ENCODE results near the gene COL4A3. TPM values are rescaled to one million over a fixed set of nuclear protein-coding genes. Genes with fewer than 3 reads are reported as not detected.

COL4A3 gene
- total RNA-seq, 1 donor: 2.4 TPM

- Histone ChIP-seq H3K4me1 (ENCODE audit: insufficient read depth, low read length) (no peaks in the 10 kb centered on the region), H3K27me3 (ENCODE audit: insufficient read depth, low read length) (no peaks in the 10 kb centered on the region), H3K4me3 (ENCODE audit: low read length) (no peak overlapping the region), H3K9me3 (ENCODE audit: low read depth, low read length) (no peaks in the 10 kb centered on the region)
Measured at GRCh38 chr2:227267410-227268115, 103.1 kb downstream of the COL4A3 start.

GRCh38 chr2:227280895-227281294 is 116.5 kb downstream of the COL4A3 start:
- Histone ChIP-seq H3K4me1 (ENCODE audit: insufficient read depth, low read length) (no peaks in the 10 kb centered on the region), H3K4me3 (ENCODE audit: low read length) (no peak overlapping the region), H3K9me3 (ENCODE audit: low read depth, low read length) (no peaks in the 10 kb centered on the region), H3K27me3 (ENCODE audit: insufficient read depth, low read length) (no peaks in the 10 kb centered on the region)

DNA sequence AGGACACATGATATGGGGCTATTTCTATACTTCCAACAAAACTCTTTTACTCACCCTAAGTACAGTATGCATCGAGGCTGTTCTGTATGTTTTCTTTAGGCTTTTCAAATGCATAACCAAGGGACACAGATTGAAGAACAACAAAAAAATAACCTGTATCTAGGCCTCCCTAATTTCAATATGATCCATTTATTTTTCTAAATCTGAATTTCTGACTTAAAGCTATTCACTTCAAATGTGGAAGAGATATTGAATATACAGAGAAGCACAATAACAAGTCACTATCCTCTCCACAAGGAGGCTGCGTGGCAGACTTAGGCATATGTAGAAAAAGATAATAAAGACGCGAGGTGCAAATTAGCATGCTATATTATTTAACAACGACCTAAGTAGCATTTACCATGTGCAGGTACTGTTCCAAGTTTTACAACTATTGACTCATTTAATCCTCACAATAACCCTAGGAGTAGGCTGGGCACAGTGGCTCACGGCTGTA is 121.4 kb downstream of the COL4A3 start:
- Histone ChIP-seq H3K4me1 (ENCODE audit: insufficient read depth, low read length) (no peaks in the 10 kb centered on the region), H3K9me3 (ENCODE audit: low read depth, low read length) (no peaks in the 10 kb centered on the region), H3K4me3 (ENCODE audit: low read length) (no peak overlapping the region), H3K27me3 (ENCODE audit: insufficient read depth, low read length) (no peaks in the 10 kb centered on the region)

DNA sequence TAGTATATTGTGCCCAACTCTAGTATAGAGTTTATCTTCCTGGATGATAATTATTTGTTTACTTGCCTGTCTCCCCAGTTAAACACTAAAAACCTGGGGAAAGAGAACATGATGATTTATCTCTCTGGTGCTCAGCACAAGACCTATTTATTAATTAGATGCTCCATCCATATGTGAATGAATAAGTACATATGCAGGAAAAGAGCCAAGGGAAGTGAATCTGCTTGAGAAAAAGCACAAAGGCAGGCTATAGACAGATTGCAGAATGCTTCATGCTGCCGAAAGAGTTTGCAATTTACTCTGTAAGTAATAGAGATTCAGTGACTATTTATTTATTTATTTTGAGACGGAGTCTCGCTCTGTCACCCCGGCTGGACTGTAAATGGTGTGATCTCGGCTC is 123.3 kb downstream of the COL4A3 start:
- H3K4me1 ChIP-seq (ENCODE audit: insufficient read depth, low read length): no peaks in the 10 kb centered on the region
- H3K27me3 ChIP-seq (ENCODE audit: insufficient read depth, low read length): no peaks in the 10 kb centered on the region
- H3K4me3 ChIP-seq (ENCODE audit: low read length): no peak overlapping the region
- no peaks in the 10 kb centered on the region for H3K9me3 ChIP-seq (ENCODE audit: low read depth, low read length)

DNA sequence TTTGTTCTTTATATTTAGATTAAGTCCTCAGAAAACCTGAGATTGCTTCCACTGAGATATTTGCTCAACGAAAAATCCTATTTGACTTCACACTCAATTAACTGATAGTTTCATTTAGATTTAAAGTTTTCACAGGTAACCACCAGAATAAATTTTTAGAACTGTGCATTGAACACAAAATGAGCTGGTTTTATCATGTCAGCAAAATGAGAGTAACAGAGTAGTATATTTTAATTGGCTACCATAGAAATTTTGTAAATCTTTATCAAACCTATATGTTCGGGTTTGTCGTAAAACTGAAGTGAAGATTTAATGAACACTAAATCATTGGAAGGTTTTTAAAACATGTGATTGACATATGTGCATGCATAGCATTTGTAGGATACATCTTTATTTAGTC is 127.9 kb downstream of the COL4A3 start:
- no peaks in the 10 kb centered on the region for H3K9me3 ChIP-seq (ENCODE audit: low read depth, low read length)
- no peaks in the 10 kb centered on the region for H3K4me1 ChIP-seq (ENCODE audit: insufficient read depth, low read length)
- H3K4me3 ChIP-seq (ENCODE audit: low read length): no peak overlapping the region
- H3K27me3 ChIP-seq (ENCODE audit: insufficient read depth, low read length): no peaks in the 10 kb centered on the region

GRCh38 chr2:227293531-227293930 is 129.1 kb downstream of the COL4A3 start:
- Histone ChIP-seq H3K9me3 (ENCODE audit: low read depth, low read length) (no peaks in the 10 kb centered on the region), H3K27me3 (ENCODE audit: insufficient read depth, low read length) (no peaks in the 10 kb centered on the region), H3K4me1 (ENCODE audit: insufficient read depth, low read length) (no peaks in the 10 kb centered on the region)

DNA sequence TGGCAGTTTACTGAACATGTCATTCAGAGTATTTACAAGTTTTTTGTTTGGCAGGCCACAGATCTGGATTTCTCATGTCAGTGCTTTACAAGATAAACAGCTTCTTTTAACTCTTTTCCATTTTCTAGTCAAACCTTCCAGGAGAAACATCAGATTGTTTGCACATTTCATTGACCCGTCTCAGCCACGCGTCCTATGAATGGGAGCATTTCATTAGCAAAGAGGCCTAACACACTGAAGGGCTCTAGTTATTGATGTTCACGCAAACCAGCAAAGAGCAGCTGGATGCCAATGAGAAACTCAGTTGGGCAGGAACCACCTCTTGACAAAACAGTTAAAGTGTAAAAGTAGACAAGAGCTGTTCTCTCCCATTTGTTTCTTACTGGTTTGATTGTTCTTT is 131.4 kb downstream of the COL4A3 start:
- Histone ChIP-seq H3K4me1 (ENCODE audit: insufficient read depth, low read length) (no peaks in the 10 kb centered on the region), H3K4me3 (ENCODE audit: low read length) (no peak overlapping the region), H3K27me3 (ENCODE audit: insufficient read depth, low read length) (no peaks in the 10 kb centered on the region), H3K9me3 (ENCODE audit: low read depth, low read length) (no peaks in the 10 kb centered on the region)

More at GRCh38 chr2:227293531-227293930, 129.1 kb downstream of the COL4A3 start:
- no peak overlapping the region for H3K4me3 ChIP-seq (ENCODE audit: low read length)

DNA sequence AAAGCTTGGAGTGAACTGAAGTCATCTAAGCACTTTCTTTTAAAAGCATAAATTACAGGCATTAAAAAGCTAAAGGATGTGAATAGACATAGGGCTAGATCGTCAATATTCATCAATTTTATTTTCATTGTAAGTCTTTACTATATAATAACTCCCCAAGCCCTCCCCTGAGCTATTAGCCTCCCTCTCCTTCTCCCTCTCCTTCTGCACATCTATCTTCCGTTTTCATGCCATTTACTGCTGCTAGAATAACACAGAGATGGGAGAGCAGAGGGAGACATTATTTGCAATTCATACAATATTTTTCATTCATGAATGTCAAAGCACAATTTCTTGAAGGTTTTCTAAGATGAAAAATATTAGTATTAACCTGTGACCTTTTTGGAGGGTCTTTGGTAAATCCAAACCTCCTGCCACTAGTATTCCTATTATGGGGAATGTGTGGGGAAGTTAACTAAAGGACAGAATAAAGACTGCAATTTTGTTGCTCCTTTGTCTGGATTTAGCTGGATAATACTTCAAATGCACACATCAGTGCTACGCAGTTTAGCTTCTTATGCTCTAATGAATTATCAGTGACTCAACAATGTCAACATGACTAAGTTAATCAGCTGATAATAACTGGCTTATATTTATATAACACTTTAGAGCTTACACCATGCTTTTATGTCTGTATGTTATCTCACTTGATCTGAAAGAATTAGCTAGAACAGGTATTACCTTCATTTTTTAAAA is 132.4 kb downstream of the COL4A3 start:
- Histone ChIP-seq H3K9me3 (ENCODE audit: low read depth, low read length) (no peaks in the 10 kb centered on the region), H3K4me1 (ENCODE audit: insufficient read depth, low read length) (no peaks in the 10 kb centered on the region), H3K27me3 (ENCODE audit: insufficient read depth, low read length) (no peaks in the 10 kb centered on the region), H3K4me3 (ENCODE audit: low read length) (no peak overlapping the region)

GRCh38 chr2:227301523-227301922 is 137.1 kb downstream of the COL4A3 start:
- Histone ChIP-seq H3K4me3 (ENCODE audit: low read length) (no peak overlapping the region), H3K27me3 (ENCODE audit: insufficient read depth, low read length) (no peaks in the 10 kb centered on the region), H3K4me1 (ENCODE audit: insufficient read depth, low read length) (no peaks in the 10 kb centered on the region), H3K9me3 (ENCODE audit: low read depth, low read length) (no peaks in the 10 kb centered on the region)

DNA sequence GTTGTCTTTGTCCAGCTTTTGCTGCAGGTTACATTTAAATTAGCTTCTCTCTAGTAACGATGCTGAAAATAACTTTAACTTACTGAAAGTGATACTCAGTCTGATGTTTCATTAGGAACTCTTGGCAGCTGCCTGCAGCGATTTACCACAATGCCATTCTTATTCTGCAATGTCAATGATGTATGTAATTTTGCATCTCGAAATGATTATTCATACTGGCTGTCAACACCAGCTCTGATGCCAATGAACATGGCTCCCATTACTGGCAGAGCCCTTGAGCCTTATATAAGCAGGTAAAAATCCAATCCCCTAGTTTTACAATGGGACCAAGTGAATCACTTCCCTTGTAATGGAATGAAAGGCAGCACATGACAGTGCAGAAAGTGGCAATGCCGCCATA is 144.4 kb downstream of the COL4A3 start:
- no peaks in the 10 kb centered on the region for H3K4me1 ChIP-seq (ENCODE audit: insufficient read depth, low read length)
- H3K9me3 ChIP-seq (ENCODE audit: low read depth, low read length): no peaks in the 10 kb centered on the region
- no peaks in the 10 kb centered on the region for H3K27me3 ChIP-seq (ENCODE audit: insufficient read depth, low read length)
- no peak overlapping the region for H3K4me3 ChIP-seq (ENCODE audit: low read length)

GRCh38 chr2:227310756-227311110 is 146.3 kb downstream of the COL4A3 start:
- H3K4me3 ChIP-seq (ENCODE audit: low read length): no peak overlapping the region
- no peaks in the 10 kb centered on the region for H3K9me3 ChIP-seq (ENCODE audit: low read depth, low read length)
- H3K27me3 ChIP-seq (ENCODE audit: insufficient read depth, low read length): no peaks in the 10 kb centered on the region
- H3K4me1 ChIP-seq (ENCODE audit: insufficient read depth, low read length): no peaks in the 10 kb centered on the region

DNA sequence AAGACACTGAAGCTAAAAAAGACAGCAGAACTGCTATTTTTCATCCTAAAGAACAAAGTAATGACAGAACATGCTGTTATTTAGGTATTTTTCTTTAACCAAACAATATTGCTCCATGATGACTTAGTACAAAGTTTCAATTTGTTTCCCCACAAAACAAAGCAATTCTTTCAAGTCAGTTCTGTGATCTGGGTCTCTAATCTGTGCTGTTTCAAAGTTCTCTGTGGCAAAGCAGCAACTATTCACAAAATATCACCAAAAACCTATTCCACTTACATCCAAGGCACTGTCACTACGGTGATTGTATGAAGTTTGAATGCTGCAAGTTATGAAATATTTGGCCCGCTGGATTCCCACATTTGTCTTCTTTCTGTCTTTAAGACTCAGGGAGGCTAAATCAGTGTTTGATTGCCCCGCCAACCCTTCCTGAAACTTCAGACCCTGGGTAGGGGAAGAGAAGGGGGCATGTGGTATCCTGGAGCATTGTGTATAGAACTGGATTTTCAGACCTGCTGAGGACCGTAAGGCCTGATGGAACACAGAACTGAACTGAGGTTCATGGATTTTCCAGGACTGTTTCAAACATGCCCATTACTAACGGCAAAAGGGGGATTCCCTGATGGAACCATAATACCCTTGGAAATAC is 147.6 kb downstream of the COL4A3 start:
- no peaks in the 10 kb centered on the region for H3K9me3 ChIP-seq (ENCODE audit: low read depth, low read length)
- no peaks in the 10 kb centered on the region for H3K4me1 ChIP-seq (ENCODE audit: insufficient read depth, low read length)
- H3K4me3 ChIP-seq (ENCODE audit: low read length): no peak overlapping the region
- no peaks in the 10 kb centered on the region for H3K27me3 ChIP-seq (ENCODE audit: insufficient read depth, low read length)

GRCh38 chr2:227312579-227312978 is 148.2 kb downstream of the COL4A3 start:
- Histone ChIP-seq H3K9me3 (ENCODE audit: low read depth, low read length) (no peaks in the 10 kb centered on the region), H3K4me1 (ENCODE audit: insufficient read depth, low read length) (no peaks in the 10 kb centered on the region), H3K4me3 (ENCODE audit: low read length) (no peak overlapping the region), H3K27me3 (ENCODE audit: insufficient read depth, low read length) (no peaks in the 10 kb centered on the region)

GRCh38 chr2:227313310-227313709 is 148.9 kb downstream of the COL4A3 start:
- no peaks in the 10 kb centered on the region for H3K27me3 ChIP-seq (ENCODE audit: insufficient read depth, low read length)

GRCh38 chr2:227317834-227318233 is 153.4 kb downstream of the COL4A3 start:
- no peak overlapping the region for H3K4me3 ChIP-seq (ENCODE audit: low read length)
- H3K9me3 ChIP-seq (ENCODE audit: low read depth, low read length): no peaks in the 10 kb centered on the region
- no peaks in the 10 kb centered on the region for H3K4me1 ChIP-seq (ENCODE audit: insufficient read depth, low read length)
- no peaks in the 10 kb centered on the region for H3K27me3 ChIP-seq (ENCODE audit: insufficient read depth, low read length)

More at GRCh38 chr2:227313310-227313709, 148.9 kb downstream of the COL4A3 start:
- H3K4me3 ChIP-seq (ENCODE audit: low read length): no peak overlapping the region
- no peaks in the 10 kb centered on the region for H3K4me1 ChIP-seq (ENCODE audit: insufficient read depth, low read length)
- H3K9me3 ChIP-seq (ENCODE audit: low read depth, low read length): no peaks in the 10 kb centered on the region
